Thoracic aorta (tissue), 2 donors: Measurements from ENCODE around the gene ZFAND6. TPM values are rescaled to one million over a fixed set of nuclear protein-coding genes. Genes with fewer than 3 reads are reported as not detected.
"Not testable (repeated sequence)": the region's sequence is repeated elsewhere in the genome, so short reads cannot be mapped to it uniquely, and the experiment has no call there.

Source experiments
- ATAC-seq: fragments of 150-250 bp; one replicate; pipeline ENCODE4 v1.8.0; 2017; ENCODE audit warnings: low read depth; ENCODE audit not compliant: insufficient number of reproducible peaks, low FRiP score
- DNase-seq: peaks from one replicate; pipeline ENCODE4 v3.0.0-alpha.2; 2020; ENCODE audit warnings: low spot score
- H3K27ac ChIP-seq, 2 donors: fragments of 200-600 bp; sonication (generic); 1 replicate in 1 of 2; 2 replicates in 1 of 2; pipeline ENCODE4 v1.5.1; 2016; ENCODE audit warnings: mild to moderate bottlenecking in 2 of 2, moderate library complexity in 2 of 2
- H3K27me3 ChIP-seq: fragments of 200-600 bp; sonication (generic); replicated peaks from 2 replicates; pipeline ENCODE4 v1.6.0; 2016; ENCODE audit warnings: mild to moderate bottlenecking; ENCODE audit not compliant: insufficient read depth
- H3K36me3 ChIP-seq: fragments of 200-600 bp; sonication (generic); one replicate; pipeline ENCODE4 v1.5.1; 2016
- H3K4me1 ChIP-seq, 2 donors: fragments of 200-600 bp; sonication (generic); 1 replicate in 1 of 2; 2 replicates in 1 of 2; pipeline versions ENCODE4 v1.5.1 to v1.6.0; 2016; ENCODE audit warnings: low read depth in 2 of 2, mild to moderate bottlenecking in 1 of 2; ENCODE audit not compliant: control insufficient read depth in 1 of 2
- H3K4me3 ChIP-seq: fragments of 200-600 bp; sonication (generic); 2 replicates; pipeline ENCODE4 v1.5.1; 2016; ENCODE audit warnings: mild to moderate bottlenecking
- H3K9me3 ChIP-seq: fragments of 200-600 bp; sonication (generic); 2 replicates; pipeline ENCODE4 v1.5.1; 2016
- total RNA-seq, 2 donors: library from RNA; depleted of rRNA; stranded (reverse); fragments of >200 nt; gene quantifications; one replicate each; pipeline versions ENCODE4 v1.1.0 to v1.2.3, GENCODE V29; 2016
- TF ChIP-seq, protein P1 (sequence below): fragments of 200-600 bp; sonication (generic); IDR thresholded peaks from one replicate; pipeline ENCODE4 v1.5.1; 2019; ENCODE audit warnings: antibody characterized with exemption

Gene ZFAND6
- total RNA-seq: 10 to 100 TPM; 43.5 to 80.0 TPM

DNA sequence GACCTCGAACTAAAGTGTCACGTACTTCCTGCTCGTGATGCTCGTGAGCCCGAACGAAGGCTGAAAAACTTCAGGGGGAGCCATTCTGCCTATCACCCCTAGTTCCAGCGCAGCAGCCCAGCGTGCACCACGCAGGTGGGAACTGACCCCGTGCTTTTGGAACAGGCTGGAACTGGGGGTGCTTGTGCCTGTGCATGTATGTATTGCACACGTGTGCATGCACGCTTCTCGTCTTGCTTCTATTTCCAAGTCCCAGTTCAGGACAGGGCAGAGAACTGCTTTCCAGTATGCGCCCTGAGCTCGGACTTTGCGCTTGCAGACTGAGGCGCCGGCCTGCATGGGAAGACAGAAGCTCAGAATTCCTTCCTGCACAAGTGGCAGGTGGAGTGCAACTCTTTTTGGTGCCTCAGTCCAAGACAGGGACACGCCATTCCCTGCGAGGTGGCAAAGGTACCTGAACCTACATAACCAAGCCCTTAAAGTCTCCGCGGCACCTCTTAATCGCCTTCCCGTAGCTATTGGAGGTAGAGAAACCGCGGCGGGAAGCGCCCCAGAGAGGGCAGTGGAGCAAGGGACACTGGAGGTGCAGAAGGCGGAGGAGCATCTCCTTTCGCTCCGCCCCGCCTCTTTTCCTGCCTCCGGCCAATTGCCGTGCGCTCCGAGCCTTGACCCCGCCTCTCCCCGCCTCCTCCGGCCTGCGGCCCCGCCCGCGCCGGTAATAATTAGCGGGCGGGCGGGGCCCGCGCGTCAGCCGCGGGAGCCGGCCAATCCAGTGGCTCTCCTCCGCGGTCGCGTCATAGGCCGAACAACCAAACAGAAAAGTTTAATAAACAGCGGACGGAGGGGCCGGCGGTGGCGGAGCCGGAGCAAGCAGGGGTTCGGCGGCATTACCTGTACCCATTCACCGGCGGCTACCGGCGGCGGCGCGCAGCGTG is at the start of gene ZFAND6:
Gene ZFAND6, plus strand, starts transcription at position 826 of the 935 bp plus-strand sequence. CDS start 60,669 bp downstream, outside the sequence.
- Histone ChIP-seq H3K27me3 (no peaks in the 10 kb centered on the region), H3K4me1 (peaks cover 4 to 24% of the 10 kb centered on the region in 2 donors), H3K9me3 (no peaks in the 10 kb centered on the region), H3K36me3 (no peaks in the 10 kb centered on the region), H3K4me3 (peak within 1 kb of the TSS; percentile 92), H3K27ac (peak within 1 kb of the TSS; percentile 81)
- ATAC-seq: peak; percentile 98
- TF ChIP-seq, protein P1, sequence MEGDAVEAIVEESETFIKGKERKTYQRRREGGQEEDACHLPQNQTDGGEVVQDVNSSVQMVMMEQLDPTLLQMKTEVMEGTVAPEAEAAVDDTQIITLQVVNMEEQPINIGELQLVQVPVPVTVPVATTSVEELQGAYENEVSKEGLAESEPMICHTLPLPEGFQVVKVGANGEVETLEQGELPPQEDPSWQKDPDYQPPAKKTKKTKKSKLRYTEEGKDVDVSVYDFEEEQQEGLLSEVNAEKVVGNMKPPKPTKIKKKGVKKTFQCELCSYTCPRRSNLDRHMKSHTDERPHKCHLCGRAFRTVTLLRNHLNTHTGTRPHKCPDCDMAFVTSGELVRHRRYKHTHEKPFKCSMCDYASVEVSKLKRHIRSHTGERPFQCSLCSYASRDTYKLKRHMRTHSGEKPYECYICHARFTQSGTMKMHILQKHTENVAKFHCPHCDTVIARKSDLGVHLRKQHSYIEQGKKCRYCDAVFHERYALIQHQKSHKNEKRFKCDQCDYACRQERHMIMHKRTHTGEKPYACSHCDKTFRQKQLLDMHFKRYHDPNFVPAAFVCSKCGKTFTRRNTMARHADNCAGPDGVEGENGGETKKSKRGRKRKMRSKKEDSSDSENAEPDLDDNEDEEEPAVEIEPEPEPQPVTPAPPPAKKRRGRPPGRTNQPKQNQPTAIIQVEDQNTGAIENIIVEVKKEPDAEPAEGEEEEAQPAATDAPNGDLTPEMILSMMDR: no peak
- DNase-seq: peak; percentile 69

DNA sequence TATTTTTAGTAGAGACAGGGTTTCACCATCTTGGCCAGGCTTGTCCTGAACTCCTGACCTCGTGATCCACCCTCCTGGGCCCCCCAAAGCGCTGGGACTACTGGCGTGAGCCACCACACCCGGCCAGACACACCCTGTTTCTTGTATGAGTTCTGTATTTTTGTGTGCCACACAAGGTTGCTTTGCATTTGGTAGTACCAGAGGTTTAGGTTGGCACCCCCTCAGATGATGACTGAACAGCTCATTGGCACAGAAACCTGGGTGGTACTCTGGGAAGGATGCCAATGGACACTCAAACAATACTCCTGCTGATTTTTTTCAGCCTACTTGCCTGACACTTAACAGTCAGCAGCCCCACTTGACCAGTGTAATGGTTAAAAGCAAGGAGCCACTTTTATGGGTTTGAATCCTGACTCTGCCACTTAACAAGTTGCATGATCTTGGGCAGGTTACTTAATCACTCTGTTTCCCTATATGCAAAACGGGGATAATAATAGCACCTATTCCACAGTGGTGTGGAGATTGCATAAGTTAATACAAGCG is 49.3 kb upstream of the ZFAND6 start:
- Histone ChIP-seq H3K36me3 (no peaks in the 10 kb centered on the region), H3K4me3 (no peak overlapping the region), H3K27ac (no peak overlapping the region), H3K27me3 (no peaks in the 10 kb centered on the region), H3K4me1 (no peaks in the 10 kb centered on the region), H3K9me3 (no peaks in the 10 kb centered on the region)
- TF ChIP-seq, protein P1: no peak
- no peak for DNase-seq
- no peak for ATAC-seq

DNA sequence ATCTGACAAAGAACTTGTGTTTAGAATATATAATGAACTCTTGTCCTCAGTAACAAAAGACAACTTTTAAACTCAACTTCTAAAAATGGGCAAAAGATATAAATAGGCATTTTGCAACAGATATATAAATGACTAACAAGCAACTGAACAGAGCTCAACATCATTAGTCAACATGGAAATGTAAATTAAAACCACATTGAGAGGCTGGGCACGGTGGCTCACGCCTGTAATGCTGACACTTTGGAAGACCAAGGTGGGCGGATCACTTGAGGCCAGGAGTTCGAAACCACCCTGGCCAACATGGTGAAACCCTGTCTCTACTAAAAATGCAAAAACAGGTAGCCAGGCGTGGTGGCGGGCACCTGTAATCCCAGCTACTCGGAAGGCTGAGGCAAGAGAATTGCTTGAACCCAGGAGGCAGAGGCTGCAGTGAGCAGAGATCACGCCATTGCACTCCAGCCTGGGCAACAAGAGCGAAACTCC is 48.4 kb upstream of the ZFAND6 start:
- not testable (repeated sequence) for H3K36me3 ChIP-seq, H3K4me1 ChIP-seq, H3K9me3 ChIP-seq, H3K27ac ChIP-seq, H3K27me3 ChIP-seq, DNase-seq, ATAC-seq, H3K4me3 ChIP-seq

DNA sequence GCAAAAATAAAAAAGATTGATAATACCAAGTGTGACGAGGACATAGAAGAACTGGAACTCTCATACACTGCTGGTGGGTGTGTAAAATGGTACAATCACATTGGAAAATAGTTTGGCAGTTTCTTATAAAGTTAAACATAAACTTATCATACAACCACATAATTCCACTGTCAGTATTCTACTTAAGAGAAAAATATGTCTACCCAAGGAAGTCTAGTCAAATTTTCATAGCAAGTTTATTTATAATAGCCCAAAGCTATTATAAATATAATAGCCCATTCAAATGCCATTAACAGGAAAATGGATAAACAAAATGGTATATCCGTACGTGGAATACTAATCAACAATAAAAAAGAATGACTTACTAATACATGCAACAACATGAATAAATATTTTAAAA is 47.9 kb upstream of the ZFAND6 start:
- Histone ChIP-seq H3K27me3 (no peaks in the 10 kb centered on the region), H3K9me3 (no peaks in the 10 kb centered on the region), H3K4me3 (no peak overlapping the region), H3K27ac (no peak overlapping the region), H3K4me1 (no peaks in the 10 kb centered on the region), H3K36me3 (no peaks in the 10 kb centered on the region)
- TF ChIP-seq, protein P1: no peak
- DNase-seq (no peak), ATAC-seq (no peak)

DNA sequence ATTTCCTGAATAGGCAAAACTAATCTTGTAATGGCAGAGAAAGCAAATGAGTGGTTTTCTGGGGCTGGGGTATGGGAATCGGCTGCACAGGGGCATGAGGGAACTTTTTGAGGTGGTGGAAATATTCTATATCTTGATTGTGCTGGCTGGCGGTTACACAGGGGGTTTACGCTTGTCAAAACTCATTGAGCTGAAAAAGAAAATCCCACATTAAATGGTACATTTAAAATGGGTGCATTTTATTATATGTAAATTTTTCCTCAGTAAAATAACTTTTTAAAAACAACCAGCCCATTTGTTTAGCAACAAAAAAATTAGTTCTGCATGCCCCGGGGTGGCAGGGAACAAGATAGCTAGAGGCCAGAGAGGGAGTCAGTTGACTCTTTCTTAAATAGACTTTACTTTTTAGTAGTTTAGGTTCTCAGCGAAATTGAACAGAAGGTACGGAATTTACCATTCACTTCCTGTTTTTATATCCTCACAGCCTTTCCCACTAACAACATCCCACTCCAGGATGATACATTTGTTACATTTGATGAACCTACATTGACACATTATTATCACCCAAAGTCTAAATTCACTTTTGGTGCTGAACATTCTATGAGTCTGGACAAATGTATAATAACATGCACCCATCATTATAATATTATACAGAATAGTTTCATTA is 47.3 kb upstream of the ZFAND6 start:
- Histone ChIP-seq H3K36me3 (no peaks in the 10 kb centered on the region), H3K27ac (no peak overlapping the region), H3K4me1 (no peaks in the 10 kb centered on the region), H3K27me3 (no peaks in the 10 kb centered on the region), H3K4me3 (no peak overlapping the region), H3K9me3 (no peaks in the 10 kb centered on the region)
- ATAC-seq (no peak), DNase-seq (no peak)
- TF ChIP-seq, protein P1: no peak

DNA sequence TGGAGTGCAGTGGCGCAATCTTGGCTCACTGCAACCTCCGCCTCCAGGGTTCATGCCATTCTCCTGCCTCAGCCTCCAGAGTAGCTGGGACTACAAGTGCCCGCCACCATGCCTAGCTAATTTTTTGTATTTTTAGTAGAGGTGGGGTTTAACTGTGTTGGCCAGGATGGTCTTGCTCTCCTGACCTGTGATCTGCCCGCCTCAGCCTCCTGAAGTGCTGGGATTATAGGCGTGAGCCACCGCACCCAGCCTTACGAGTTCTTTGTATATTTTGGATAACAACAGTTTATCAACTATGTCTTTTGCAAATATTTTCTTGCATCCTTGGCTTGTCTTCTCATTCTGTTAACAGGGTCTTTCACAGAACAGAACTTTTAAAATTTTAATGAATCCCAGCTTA is 45.3 kb upstream of the ZFAND6 start:
- not testable (repeated sequence) for H3K27me3 ChIP-seq, H3K36me3 ChIP-seq, H3K4me1 ChIP-seq, H3K9me3 ChIP-seq, H3K4me3 ChIP-seq, DNase-seq, ATAC-seq, H3K27ac ChIP-seq
